OCI-LY7 (cell line): ENCODE results near the gene TIMM22. TPM values are rescaled to one million over a fixed set of nuclear protein-coding genes. Genes with fewer than 3 reads are reported as not detected.

Experiments used
- BruUV-seq: library from RNA; stranded (reverse); fragments of 400-500 nt; replicated peaks from 2 replicates; lab custom pipeline; 2021; lab: Mats Ljungman, UMichigan
- CTCF ChIA-PET: fragments of 300-600 bp; sonication (Branson Sonifier 250); formaldehyde crosslinking; loops from one replicate; lab custom pipeline; 2022; ENCODE audit warnings: antibody characterized with exemption; ENCODE audit not compliant: unreplicated experiment; lab: Charles Lee
- POLR2A ChIA-PET: fragments of 300-600 bp; sonication (Branson Sonifier 250); formaldehyde crosslinking; loops from one replicate; lab custom pipeline; 2022; ENCODE audit warnings: antibody characterized with exemption; lab: Charles Lee
- DNase-seq: peaks from one replicate; pipeline ENCODE4 v3.0.0-alpha.2; 2015; ENCODE audit warnings: low spot score
- H2AFZ ChIP-seq: fragments of 200-600 bp; sonication (generic), shearing (Covaris generic); 2 replicates; pipeline ENCODE4 v1.6.1; 2014; ENCODE audit warnings: mild to moderate bottlenecking, antibody characterized with exemption, low read length, moderate library complexity
- H3K27ac ChIP-seq: fragments of 200-600 bp; sonication (generic); 2 replicates; pipeline ENCODE4 v1.5.1; 2014; ENCODE audit warnings: mixed run types, low read depth, mild to moderate bottlenecking, moderate library complexity, low read length, inconsistent platforms; ENCODE audit not compliant: poor library complexity, severe bottlenecking
- H3K36me3 ChIP-seq: fragments of 200-600 bp; sonication (generic); 2 replicates; pipeline ENCODE4 v1.6.1; 2014; ENCODE audit warnings: mild to moderate bottlenecking, antibody characterized with exemption, low read length, moderate library complexity, mixed read lengths; ENCODE audit not compliant: insufficient read depth
- H3K4me1 ChIP-seq: fragments of 200-600 bp; sonication (generic); 2 replicates; pipeline ENCODE4 v1.5.1; 2014; ENCODE audit warnings: mild to moderate bottlenecking, low read length; ENCODE audit not compliant: insufficient read depth, poor library complexity, severe bottlenecking
- H3K4me2 ChIP-seq: fragments of 200-600 bp; sonication (generic); 2 replicates; pipeline ENCODE4 v1.6.1; 2014; ENCODE audit warnings: mild to moderate bottlenecking, low read length
- H3K4me3 ChIP-seq: fragments of 200-600 bp; sonication (generic); 2 replicates; pipeline ENCODE4 v1.5.1; 2014; ENCODE audit warnings: mild to moderate bottlenecking, low read depth, low read length; ENCODE audit not compliant: poor library complexity, severe bottlenecking
- H3K79me2 ChIP-seq: fragments of 200-600 bp; sonication (generic); 2 replicates; pipeline ENCODE4 v1.6.1; 2016; ENCODE audit warnings: low read depth, mild to moderate bottlenecking, low read length, moderate library complexity, mixed read lengths; ENCODE audit not compliant: insufficient read depth
- H3K9me2 ChIP-seq: fragments of 200-600 bp; sonication (generic); 2 replicates; pipeline ENCODE4 v1.6.1; 2016; ENCODE audit warnings: mild to moderate bottlenecking, low read length, mixed read lengths; ENCODE audit not compliant: insufficient read depth
- H3K9me3 ChIP-seq: fragments of 200-600 bp; sonication (generic); 2 replicates; pipeline ENCODE4 v1.6.1; 2014; ENCODE audit warnings: mild to moderate bottlenecking, mixed run types, low read length, mixed read lengths
- H4K20me1 ChIP-seq: fragments of 200-600 bp; sonication (generic); 2 replicates; pipeline ENCODE4 v1.6.1; 2014; ENCODE audit warnings: mild to moderate bottlenecking, antibody characterized with exemption, low read length, moderate library complexity, mixed read lengths; ENCODE audit not compliant: insufficient read depth
- CTCF ChIP-seq: fragments of 200-600 bp; sonication (generic); conservative IDR thresholded peaks from 2 replicates; pipeline ENCODE4 v1.5.1; 2014; ENCODE audit warnings: mild to moderate bottlenecking, antibody characterized with exemption, low read length, moderate library complexity, mixed read lengths
- EZH2phosphoT487 ChIP-seq: fragments of 200-600 bp; sonication (generic); IDR thresholded peaks from 2 replicates; pipeline ENCODE4 v1.6.1; 2018; ENCODE audit warnings: low read depth, borderline replicate concordance, mild to moderate bottlenecking, mixed run types, antibody characterized with exemption, low read length, moderate library complexity, mixed read lengths
- intact Hi-C: fragments of 100-400 bp; cut with micrococcal nuclease; formaldehyde crosslinking; loops from one replicate; pipeline ENCODE4 v1.10.0; 2022; ENCODE audit not compliant: unreplicated experiment
- total RNA-seq, 2 experiments: library from RNA; depleted of rRNA in 1 of 2; stranded (reverse); fragments of >200 nt in 1 of 2; shearing (Covaris generic) in 1 of 2; gene quantifications; 2 replicates each; pipeline ENCODE4 v1.2.3, GENCODE V29; 2014 to 2022

TIMM22 gene
- total RNA-seq, 2 experiments from 2014 or later, result 13.8 to 15.7 TPM

- intact Hi-C loops, result loop anchor here (5.0 kb wide), 4 partner anchors 121 to 586 kb away; partner anchors contain the start of genes GLOD4 and MRM3
- H3K4me3 ChIP-seq, result peak overlapping the region; percentile 92
- peaks cover 19% of the 10 kb centered on the region; the same call in 1 of the 2 replicates for H3K79me2 ChIP-seq
- CTCF ChIA-PET, result no interaction called here
- no peak overlapping the region for H3K27ac ChIP-seq
- H3K36me3 ChIP-seq, result peaks cover 45% of the 10 kb centered on the region
- H2AFZ ChIP-seq, result no peak overlapping the region
- H4K20me1 ChIP-seq, result peaks cover 11% of the 10 kb centered on the region
- H3K4me1 ChIP-seq, result peaks cover 12% of the 10 kb centered on the region
- no peaks in the 10 kb centered on the region for H3K9me2 ChIP-seq
- H3K4me2 ChIP-seq, result peak overlapping the region; percentile 67
- no peak for TF ChIP-seq CTCF
- no peak for TF ChIP-seq EZH2phosphoT487
- BruUV-seq, result no TSS peak
- H3K9me3 ChIP-seq, result peaks cover 16% of the 10 kb centered on the region; the same call in 1 of the 2 replicates
- POLR2A ChIA-PET, result no interaction called here
- no peak for DNase-seq
Observed at GRCh38 chr17:998111-998510, 1.2 kb downstream of the TIMM22 start.

GRCh38 chr17:1000597-1001461 is 3.9 kb downstream of the TIMM22 start:
- Histone ChIP-seq H2AFZ (no peak overlapping the region), H3K4me1 (peaks cover 12% of the 10 kb centered on the region), H3K36me3 (peaks cover 72% of the 10 kb centered on the region), H3K9me2 (no peaks in the 10 kb centered on the region), H3K4me3 (no peak overlapping the region), H4K20me1 (peaks cover 11% of the 10 kb centered on the region), H3K79me2 (peaks cover 19% of the 10 kb centered on the region; the same call in 1 of the 2 replicates), H3K4me2 (no peak overlapping the region), H3K27ac (no peak overlapping the region), H3K9me3 (no peaks in the 10 kb centered on the region)
- CTCF ChIA-PET, result no interaction called here
- intact Hi-C loops, result no loop called here
- POLR2A ChIA-PET, result no interaction called here
- BruUV-seq, result no TSS peak
- TF ChIP-seq CTCF, result no peak
- TF ChIP-seq EZH2phosphoT487, result no peak
- DNase-seq, result no peak
